ENCODE results near the gene AGBL4. TPM values are rescaled to one million over a fixed set of nuclear protein-coding genes. Genes with fewer than 3 reads are reported as not detected.

Gene AGBL4
- total RNA-seq, 4 donors from 2014 or later, result 0.13 TPM; not detected in 3

GRCh38 chr1:48741380-48741779 is 1282.4 kb downstream of the AGBL4 start:
- DNase-seq (ENCODE audit: extremely low spot score), result no peak
- Histone ChIP-seq H3K4me1 (no peaks in the 10 kb centered on the region), H3K4me3 (no peak overlapping the region), H3K36me3 (peaks cover 1 to 78% (median 21%) of the 10 kb centered on the region in 4 donors), H3K27me3 (no peaks in the 10 kb centered on the region), H3K27ac (replicated peaks in 1 of 4) (no peak overlapping the region), H3K9me3 (no peaks in the 10 kb centered on the region)
- 90% methylated on average over 6 of the region's 7 CpGs for WGBS
- intact Hi-C loops (cut with DNase I), result no loop called here
- TF ChIP-seq EP300 (IDR thresholded peaks at IDR 0.05), result no peak
- no peak for TF ChIP-seq CTCF (IDR thresholded peaks at IDR 0.05)
- TF ChIP-seq POLR2A (IDR thresholded peaks at IDR 0.05; ENCODE audit: low read depth), result no peak
- no peak for TF ChIP-seq POLR2AphosphoS5 (IDR thresholded peaks at IDR 0.05)

- Histone ChIP-seq H3K27ac (replicated peaks in 1 of 4) (no peak overlapping the region), H3K4me1 (no peaks in the 10 kb centered on the region), H3K36me3 (peaks cover 9 to 80% (median 28%) of the 10 kb centered on the region in 4 donors), H3K9me3 (no peaks in the 10 kb centered on the region), H3K27me3 (no peaks in the 10 kb centered on the region), H3K4me3 (no peak overlapping the region)
- TF ChIP-seq EP300 (IDR thresholded peaks at IDR 0.05) (no peak), POLR2A (IDR thresholded peaks at IDR 0.05; ENCODE audit: low read depth) (no peak), POLR2AphosphoS5 (IDR thresholded peaks at IDR 0.05) (no peak), CTCF (IDR thresholded peaks at IDR 0.05) (no peak)
- DNase-seq (ENCODE audit: extremely low spot score), result no peak
- intact Hi-C loops (cut with DNase I), result no loop called here
- WGBS, result 90% methylated on average over 3 of the region's 3 CpGs
Measured at GRCh38 chr1:48740621-48741020, 1283.1 kb downstream of the AGBL4 start.

- Histone ChIP-seq H3K27me3 (no peaks in the 10 kb centered on the region), H3K9me3 (no peaks in the 10 kb centered on the region), H3K4me3 (no peak overlapping the region), H3K36me3 (peaks cover 22 to 80% (median 36%) of the 10 kb centered on the region in 4 donors), H3K27ac (replicated peaks in 1 of 4) (no peak overlapping the region), H3K4me1 (no peaks in the 10 kb centered on the region)
- WGBS, result 80% methylated on average over 3 of the region's 3 CpGs
- TF ChIP-seq POLR2A (IDR thresholded peaks at IDR 0.05; ENCODE audit: low read depth), result no peak
- TF ChIP-seq EP300 (IDR thresholded peaks at IDR 0.05), result no peak
- TF ChIP-seq POLR2AphosphoS5 (IDR thresholded peaks at IDR 0.05), result no peak
- no peak for TF ChIP-seq CTCF (IDR thresholded peaks at IDR 0.05)
- intact Hi-C loops (cut with DNase I), result no loop called here
- DNase-seq (ENCODE audit: extremely low spot score), result no peak
Measured at GRCh38 chr1:48739091-48739490, 1284.7 kb downstream of the AGBL4 start.

- Histone ChIP-seq H3K36me3 (peaks cover 24 to 80% (median 43%) of the 10 kb centered on the region in 4 donors), H3K4me3 (no peak overlapping the region), H3K9me3 (no peaks in the 10 kb centered on the region), H3K27me3 (no peaks in the 10 kb centered on the region), H3K27ac (replicated peaks in 1 of 4) (no peak overlapping the region), H3K4me1 (no peaks in the 10 kb centered on the region)
- DNase-seq (ENCODE audit: extremely low spot score), result no peak
- intact Hi-C loops (cut with DNase I), result no loop called here
- WGBS, result 95% methylated on average over 4 of the region's 4 CpGs
- no peak for TF ChIP-seq POLR2A (IDR thresholded peaks at IDR 0.05; ENCODE audit: low read depth)
- no peak for TF ChIP-seq CTCF (IDR thresholded peaks at IDR 0.05)
- TF ChIP-seq EP300 (IDR thresholded peaks at IDR 0.05), result no peak
- TF ChIP-seq POLR2AphosphoS5 (IDR thresholded peaks at IDR 0.05), result no peak
Measured at GRCh38 chr1:48738356-48738755, 1285.4 kb downstream of the AGBL4 start.

- DNase-seq (ENCODE audit: extremely low spot score), result no peak
- Histone ChIP-seq H3K27me3 (no peaks in the 10 kb centered on the region), H3K27ac (replicated peaks in 1 of 4) (no peak overlapping the region), H3K4me1 (no peaks in the 10 kb centered on the region), H3K4me3 (no peak overlapping the region), H3K9me3 (no peaks in the 10 kb centered on the region), H3K36me3 (peaks cover 36 to 82% (median 54%) of the 10 kb centered on the region in 4 donors)
- WGBS, result 88% methylated on average over 6 of the region's 6 CpGs
- intact Hi-C loops (cut with DNase I), result no loop called here
- no peak for TF ChIP-seq EP300 (IDR thresholded peaks at IDR 0.05)
- TF ChIP-seq POLR2A (IDR thresholded peaks at IDR 0.05; ENCODE audit: low read depth), result no peak
- no peak for TF ChIP-seq POLR2AphosphoS5 (IDR thresholded peaks at IDR 0.05)
- TF ChIP-seq CTCF (IDR thresholded peaks at IDR 0.05), result no peak
Measured at GRCh38 chr1:48735796-48736195, 1288.0 kb downstream of the AGBL4 start.
